GM23338 (cell line): ENCODE measurements around the gene TPD52L2. TPM values are rescaled to one million over a fixed set of nuclear protein-coding genes. Genes with fewer than 3 reads are reported as not detected.

ENCODE experiments used
- ATAC-seq: fragments of 200-7000 bp; cut with Tn5 transposase; 3 replicates; pipeline ENCODE4 v1.9.1; 2020
- DNase-seq: peaks from one replicate; pipeline ENCODE4 v3.0.0-alpha.2; 2015; ENCODE audit warnings: low spot score
- H2AFZ ChIP-seq: fragments of 200-600 bp; sonication (generic); 2 replicates; pipeline ENCODE4 v1.8.0; 2016; ENCODE audit warnings: antibody characterized with exemption, mild to moderate bottlenecking, moderate library complexity
- H3F3A ChIP-seq: fragments of 200-600 bp; sonication (generic); replicated peaks from 2 replicates; pipeline ENCODE4 v1.8.0; 2017; ENCODE audit warnings: antibody characterized with exemption, mixed run types, low read depth
- H3K27ac ChIP-seq: fragments of 200-600 bp; sonication (generic); 2 replicates; pipeline ENCODE4 v1.6.1; 2016; ENCODE audit warnings: low read depth
- H3K27me3 ChIP-seq: fragments of 200-600 bp; sonication (generic); 2 replicates; pipeline ENCODE4 v1.8.0; 2016; ENCODE audit warnings: mild to moderate bottlenecking, mixed run types, moderate library complexity; ENCODE audit not compliant: insufficient read depth
- H3K36me3 ChIP-seq: fragments of 200-600 bp; sonication (generic); 2 replicates; pipeline ENCODE4 v1.8.0; 2016; ENCODE audit warnings: mild to moderate bottlenecking; ENCODE audit not compliant: insufficient read depth
- H3K4me1 ChIP-seq: fragments of 200-600 bp; sonication (generic); 2 replicates; pipeline ENCODE4 v1.8.0; 2016; ENCODE audit warnings: mild to moderate bottlenecking, moderate library complexity; ENCODE audit not compliant: insufficient read depth
- H3K4me2 ChIP-seq: fragments of 200-600 bp; sonication (generic); 2 replicates; pipeline ENCODE4 v1.7.1; 2017; ENCODE audit warnings: mixed run types
- H3K4me3 ChIP-seq: fragments of 200-600 bp; sonication (generic); 2 replicates; pipeline ENCODE4 v1.6.1; 2016; ENCODE audit warnings: mixed run types
- H3K79me2 ChIP-seq: fragments of 200-600 bp; sonication (generic); replicated peaks from 2 replicates; pipeline ENCODE4 v1.8.0; 2017; ENCODE audit warnings: mild to moderate bottlenecking; ENCODE audit not compliant: insufficient read depth
- H3K9me2 ChIP-seq: fragments of 200-600 bp; sonication (generic); 2 replicates; pipeline ENCODE4 v1.8.0; 2017; ENCODE audit not compliant: insufficient read depth
- H4K20me1 ChIP-seq: fragments of 200-600 bp; sonication (generic); replicated peaks from 2 replicates; pipeline ENCODE4 v1.8.0; 2017; ENCODE audit warnings: mild to moderate bottlenecking; ENCODE audit not compliant: insufficient read depth
- H3K27ac Mint-ChIP-seq: 2 replicates; pipeline ENCODE4 v1.8.0; 2020; ENCODE audit warnings: inconsistent platforms, mild to moderate bottlenecking, moderate library complexity, mixed read lengths
- H3K27me3 Mint-ChIP-seq: 3 replicates; pipeline ENCODE4 v1.8.0; 2022; ENCODE audit warnings: low read depth, mild to moderate bottlenecking, moderate library complexity, mixed read lengths, inconsistent platforms; ENCODE audit not compliant: insufficient read depth, poor library complexity
- H3K36me3 Mint-ChIP-seq: 3 replicates; pipeline ENCODE4 v1.8.0; 2021; ENCODE audit warnings: low read depth, mild to moderate bottlenecking, inconsistent platforms, moderate library complexity, mixed read lengths
- H3K4me1 Mint-ChIP-seq: 3 replicates; pipeline ENCODE4 v1.8.0; 2020; ENCODE audit warnings: mild to moderate bottlenecking, inconsistent platforms, mixed read lengths
- H3K4me3 Mint-ChIP-seq: 3 replicates; pipeline ENCODE4 v1.8.0; 2021; ENCODE audit warnings: moderate library complexity, mild to moderate bottlenecking, inconsistent platforms, mixed read lengths
- H3K9me3 Mint-ChIP-seq: 3 replicates; pipeline ENCODE4 v1.8.0; 2020; ENCODE audit warnings: moderate library complexity, mild to moderate bottlenecking, inconsistent platforms, mixed read lengths
- CREB1 ChIP-seq: fragments of 250-450 bp; sonication (Bioruptor Pico); IDR thresholded peaks from 2 replicates; pipeline ENCODE4 v1.5.0; 2020; ENCODE audit warnings: low read depth, mild to moderate bottlenecking, moderate library complexity
- EZH2 ChIP-seq: fragments of 200-600 bp; sonication (generic); IDR thresholded peaks from one replicate; pipeline ENCODE4 v1.8.0; 2017; ENCODE audit warnings: antibody characterized with exemption, mild to moderate bottlenecking, low read depth; ENCODE audit not compliant: unreplicated experiment
- EZH2phosphoT487 ChIP-seq: fragments of 200-600 bp; sonication (generic); IDR thresholded peaks from one replicate; pipeline ENCODE4 v1.8.1; 2018; ENCODE audit warnings: antibody characterized with exemption; ENCODE audit not compliant: unreplicated experiment
- JUNB ChIP-seq: IDR thresholded peaks from one replicate; pipeline ENCODE4 v1.6.1; 2016; ENCODE audit warnings: antibody characterized with exemption; ENCODE audit not compliant: unreplicated experiment
- NANOG ChIP-seq: IDR thresholded peaks from 2 replicates; pipeline ENCODE4 v1.6.1; 2016; ENCODE audit warnings: antibody characterized with exemption, borderline replicate concordance
- POLR2AphosphoS5 ChIP-seq: IDR thresholded peaks from 2 replicates; pipeline ENCODE4 v1.6.1; 2016; ENCODE audit warnings: antibody characterized with exemption, low read depth
- STAT1 ChIP-seq: IDR thresholded peaks from one replicate; pipeline ENCODE4 v1.6.1; 2016; ENCODE audit warnings: antibody characterized with exemption; ENCODE audit not compliant: unreplicated experiment
- ZNF114 ChIP-seq: fragments of 250-450 bp; sonication (Bioruptor Pico); IDR thresholded peaks from 2 replicates; pipeline ENCODE4 v1.5.0; 2020; ENCODE audit warnings: mild to moderate bottlenecking, moderate library complexity
- ZNF331 ChIP-seq: fragments of 250-450 bp; sonication (Bioruptor Pico); IDR thresholded peaks from 2 replicates; pipeline ENCODE4 v1.5.0; 2020; ENCODE audit warnings: low read depth, mild to moderate bottlenecking, moderate library complexity
- polyA plus RNA-seq: library from polyadenylated mRNA; unstranded; fragments of >200 nt; fragmentation: Nextera tagmentation; extraction: Ambion mirVana; gene quantifications from 2 replicates; pipeline ENCODE4 v1.2.1, GENCODE V29; 2016
- total RNA-seq: library from RNA; depleted of rRNA; stranded (reverse); fragments of >200 nt; shearing (Covaris generic); gene quantifications from 2 replicates; pipeline ENCODE4 v1.2.3, GENCODE V29; 2014
- TF ChIP-seq, protein P1 (sequence below): IDR thresholded peaks from one replicate; pipeline ENCODE4 v1.6.1; 2018; ENCODE audit warnings: antibody characterized with exemption; ENCODE audit not compliant: unreplicated experiment
- TF ChIP-seq, protein P2 (sequence below): fragments of 250-450 bp; sonication (Bioruptor Pico); IDR thresholded peaks from 2 replicates; pipeline ENCODE4 v1.5.0; 2020; ENCODE audit warnings: mild to moderate bottlenecking, moderate library complexity
- TF ChIP-seq, protein P3 (sequence below): IDR thresholded peaks from 2 replicates; pipeline ENCODE4 v1.6.1; 2016; ENCODE audit warnings: antibody characterized with exemption
- TF ChIP-seq, protein P4 (sequence below), 2 experiments: fragments of 200-600 bp in 1 of 2; sonication (generic) in 1 of 2; conservative IDR thresholded peaks; 2 replicates each; pipeline versions ENCODE4 v1.5.1 to v1.6.1; 2016 to 2017; ENCODE audit warnings: antibody characterized with exemption in 2 of 2, low read depth in 2 of 2, mild to moderate bottlenecking in 2 of 2, moderate library complexity in 1 of 2

Gene TPD52L2
- total and polyA plus RNA-seq, 2 experiments from 2014 or later: 40.2 to 103 TPM

DNA sequence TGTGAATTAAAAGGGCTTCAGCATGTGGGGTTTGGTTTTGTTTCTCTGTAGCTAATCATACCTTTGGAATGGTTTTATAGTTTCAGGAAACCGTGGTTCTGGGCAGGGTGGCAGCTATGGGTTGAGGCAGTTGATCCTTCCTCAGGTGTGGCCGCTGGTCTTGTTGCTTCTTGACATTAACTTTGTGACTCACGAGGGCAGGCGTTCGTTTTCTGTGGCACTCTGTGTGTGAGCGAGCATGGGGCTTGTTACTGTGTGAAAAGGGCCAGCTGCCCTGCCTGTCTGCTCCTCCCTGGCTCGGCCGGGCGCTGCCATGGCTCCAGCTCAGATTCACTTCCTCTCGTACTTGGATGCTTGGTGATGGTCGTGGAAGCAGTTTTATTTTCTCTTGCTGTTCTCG lies 46.1 kb downstream of the TPD52L2 start:
- DNase-seq (no peak), ATAC-seq (no peak)
- H3K27me3 ChIP-seq: no peaks in the 10 kb centered on the region
- Mint-ChIP-seq H3K27ac (no peak overlapping the region), H3K4me3 (no peak overlapping the region; the same call in 2 of the 3 replicates), H3K9me3 (peaks cover 3% of the 10 kb centered on the region; the same call in 2 of the 3 replicates), H3K27me3 (peaks cover 7% of the 10 kb centered on the region), H3K36me3 (peaks cover 12% of the 10 kb centered on the region; the same call in 2 of the 3 replicates), H3K4me1 (peaks cover 16% of the 10 kb centered on the region)
- no peaks in the 10 kb centered on the region for H3K9me2 ChIP-seq
- no peak for TF ChIP-seq JUNB
- TF ChIP-seq, protein P1, sequence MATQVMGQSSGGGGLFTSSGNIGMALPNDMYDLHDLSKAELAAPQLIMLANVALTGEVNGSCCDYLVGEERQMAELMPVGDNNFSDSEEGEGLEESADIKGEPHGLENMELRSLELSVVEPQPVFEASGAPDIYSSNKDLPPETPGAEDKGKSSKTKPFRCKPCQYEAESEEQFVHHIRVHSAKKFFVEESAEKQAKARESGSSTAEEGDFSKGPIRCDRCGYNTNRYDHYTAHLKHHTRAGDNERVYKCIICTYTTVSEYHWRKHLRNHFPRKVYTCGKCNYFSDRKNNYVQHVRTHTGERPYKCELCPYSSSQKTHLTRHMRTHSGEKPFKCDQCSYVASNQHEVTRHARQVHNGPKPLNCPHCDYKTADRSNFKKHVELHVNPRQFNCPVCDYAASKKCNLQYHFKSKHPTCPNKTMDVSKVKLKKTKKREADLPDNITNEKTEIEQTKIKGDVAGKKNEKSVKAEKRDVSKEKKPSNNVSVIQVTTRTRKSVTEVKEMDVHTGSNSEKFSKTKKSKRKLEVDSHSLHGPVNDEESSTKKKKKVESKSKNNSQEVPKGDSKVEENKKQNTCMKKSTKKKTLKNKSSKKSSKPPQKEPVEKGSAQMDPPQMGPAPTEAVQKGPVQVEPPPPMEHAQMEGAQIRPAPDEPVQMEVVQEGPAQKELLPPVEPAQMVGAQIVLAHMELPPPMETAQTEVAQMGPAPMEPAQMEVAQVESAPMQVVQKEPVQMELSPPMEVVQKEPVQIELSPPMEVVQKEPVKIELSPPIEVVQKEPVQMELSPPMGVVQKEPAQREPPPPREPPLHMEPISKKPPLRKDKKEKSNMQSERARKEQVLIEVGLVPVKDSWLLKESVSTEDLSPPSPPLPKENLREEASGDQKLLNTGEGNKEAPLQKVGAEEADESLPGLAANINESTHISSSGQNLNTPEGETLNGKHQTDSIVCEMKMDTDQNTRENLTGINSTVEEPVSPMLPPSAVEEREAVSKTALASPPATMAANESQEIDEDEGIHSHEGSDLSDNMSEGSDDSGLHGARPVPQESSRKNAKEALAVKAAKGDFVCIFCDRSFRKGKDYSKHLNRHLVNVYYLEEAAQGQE: no peak
- no peak for TF ChIP-seq EZH2phosphoT487
- TF ChIP-seq EZH2: no peak
- no peak for TF ChIP-seq NANOG
- no peak for TF ChIP-seq STAT1
- TF ChIP-seq, protein P2, sequence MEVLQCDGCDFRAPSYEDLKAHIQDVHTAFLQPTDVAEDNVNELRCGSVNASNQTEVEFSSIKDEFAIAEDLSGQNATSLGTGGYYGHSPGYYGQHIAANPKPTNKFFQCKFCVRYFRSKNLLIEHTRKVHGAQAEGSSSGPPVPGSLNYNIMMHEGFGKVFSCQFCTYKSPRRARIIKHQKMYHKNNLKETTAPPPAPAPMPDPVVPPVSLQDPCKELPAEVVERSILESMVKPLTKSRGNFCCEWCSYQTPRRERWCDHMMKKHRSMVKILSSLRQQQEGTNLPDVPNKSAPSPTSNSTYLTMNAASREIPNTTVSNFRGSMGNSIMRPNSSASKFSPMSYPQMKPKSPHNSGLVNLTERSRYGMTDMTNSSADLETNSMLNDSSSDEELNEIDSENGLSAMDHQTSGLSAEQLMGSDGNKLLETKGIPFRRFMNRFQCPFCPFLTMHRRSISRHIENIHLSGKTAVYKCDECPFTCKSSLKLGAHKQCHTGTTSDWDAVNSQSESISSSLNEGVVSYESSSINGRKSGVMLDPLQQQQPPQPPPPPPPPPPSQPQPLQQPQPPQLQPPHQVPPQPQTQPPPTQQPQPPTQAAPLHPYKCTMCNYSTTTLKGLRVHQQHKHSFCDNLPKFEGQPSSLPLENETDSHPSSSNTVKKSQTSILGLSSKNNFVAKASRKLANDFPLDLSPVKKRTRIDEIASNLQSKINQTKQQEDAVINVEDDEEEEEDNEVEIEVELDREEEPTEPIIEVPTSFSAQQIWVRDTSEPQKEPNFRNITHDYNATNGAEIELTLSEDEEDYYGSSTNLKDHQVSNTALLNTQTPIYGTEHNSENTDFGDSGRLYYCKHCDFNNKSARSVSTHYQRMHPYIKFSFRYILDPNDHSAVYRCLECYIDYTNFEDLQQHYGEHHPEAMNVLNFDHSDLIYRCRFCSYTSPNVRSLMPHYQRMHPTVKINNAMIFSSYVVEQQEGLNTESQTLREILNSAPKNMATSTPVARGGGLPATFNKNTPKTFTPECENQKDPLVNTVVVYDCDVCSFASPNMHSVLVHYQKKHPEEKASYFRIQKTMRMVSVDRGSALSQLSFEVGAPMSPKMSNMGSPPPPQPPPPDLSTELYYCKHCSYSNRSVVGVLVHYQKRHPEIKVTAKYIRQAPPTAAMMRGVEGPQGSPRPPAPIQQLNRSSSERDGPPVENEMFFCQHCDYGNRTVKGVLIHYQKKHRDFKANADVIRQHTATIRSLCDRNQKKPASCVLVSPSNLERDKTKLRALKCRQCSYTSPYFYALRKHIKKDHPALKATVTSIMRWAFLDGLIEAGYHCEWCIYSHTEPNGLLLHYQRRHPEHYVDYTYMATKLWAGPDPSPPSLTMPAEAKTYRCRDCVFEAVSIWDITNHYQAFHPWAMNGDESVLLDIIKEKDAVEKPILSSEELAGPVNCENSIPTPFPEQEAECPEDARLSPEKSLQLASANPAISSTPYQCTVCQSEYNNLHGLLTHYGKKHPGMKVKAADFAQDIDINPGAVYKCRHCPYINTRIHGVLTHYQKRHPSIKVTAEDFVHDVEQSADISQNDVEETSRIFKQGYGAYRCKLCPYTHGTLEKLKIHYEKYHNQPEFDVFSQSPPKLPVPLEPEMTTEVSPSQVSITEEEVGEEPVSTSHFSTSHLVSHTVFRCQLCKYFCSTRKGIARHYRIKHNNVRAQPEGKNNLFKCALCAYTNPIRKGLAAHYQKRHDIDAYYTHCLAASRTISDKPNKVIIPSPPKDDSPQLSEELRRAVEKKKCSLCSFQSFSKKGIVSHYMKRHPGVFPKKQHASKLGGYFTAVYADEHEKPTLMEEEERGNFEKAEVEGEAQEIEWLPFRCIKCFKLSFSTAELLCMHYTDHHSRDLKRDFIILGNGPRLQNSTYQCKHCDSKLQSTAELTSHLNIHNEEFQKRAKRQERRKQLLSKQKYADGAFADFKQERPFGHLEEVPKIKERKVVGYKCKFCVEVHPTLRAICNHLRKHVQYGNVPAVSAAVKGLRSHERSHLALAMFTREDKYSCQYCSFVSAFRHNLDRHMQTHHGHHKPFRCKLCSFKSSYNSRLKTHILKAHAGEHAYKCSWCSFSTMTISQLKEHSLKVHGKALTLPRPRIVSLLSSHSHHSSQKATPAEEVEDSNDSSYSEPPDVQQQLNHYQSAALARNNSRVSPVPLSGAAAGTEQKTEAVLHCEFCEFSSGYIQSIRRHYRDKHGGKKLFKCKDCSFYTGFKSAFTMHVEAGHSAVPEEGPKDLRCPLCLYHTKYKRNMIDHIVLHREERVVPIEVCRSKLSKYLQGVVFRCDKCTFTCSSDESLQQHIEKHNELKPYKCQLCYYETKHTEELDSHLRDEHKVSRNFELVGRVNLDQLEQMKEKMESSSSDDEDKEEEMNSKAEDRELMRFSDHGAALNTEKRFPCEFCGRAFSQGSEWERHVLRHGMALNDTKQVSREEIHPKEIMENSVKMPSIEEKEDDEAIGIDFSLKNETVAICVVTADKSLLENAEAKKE: no peak
- TF ChIP-seq, protein P3, sequence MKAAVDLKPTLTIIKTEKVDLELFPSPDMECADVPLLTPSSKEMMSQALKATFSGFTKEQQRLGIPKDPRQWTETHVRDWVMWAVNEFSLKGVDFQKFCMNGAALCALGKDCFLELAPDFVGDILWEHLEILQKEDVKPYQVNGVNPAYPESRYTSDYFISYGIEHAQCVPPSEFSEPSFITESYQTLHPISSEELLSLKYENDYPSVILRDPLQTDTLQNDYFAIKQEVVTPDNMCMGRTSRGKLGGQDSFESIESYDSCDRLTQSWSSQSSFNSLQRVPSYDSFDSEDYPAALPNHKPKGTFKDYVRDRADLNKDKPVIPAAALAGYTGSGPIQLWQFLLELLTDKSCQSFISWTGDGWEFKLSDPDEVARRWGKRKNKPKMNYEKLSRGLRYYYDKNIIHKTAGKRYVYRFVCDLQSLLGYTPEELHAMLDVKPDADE: no peak
- no peak for TF ChIP-seq POLR2AphosphoS5
- no peak for TF ChIP-seq ZNF331
- no peak for TF ChIP-seq ZNF114 (CRISPR knock-in tag)
- no peak for TF ChIP-seq CREB1 (CRISPR knock-in tag)
- TF ChIP-seq, protein P4, sequence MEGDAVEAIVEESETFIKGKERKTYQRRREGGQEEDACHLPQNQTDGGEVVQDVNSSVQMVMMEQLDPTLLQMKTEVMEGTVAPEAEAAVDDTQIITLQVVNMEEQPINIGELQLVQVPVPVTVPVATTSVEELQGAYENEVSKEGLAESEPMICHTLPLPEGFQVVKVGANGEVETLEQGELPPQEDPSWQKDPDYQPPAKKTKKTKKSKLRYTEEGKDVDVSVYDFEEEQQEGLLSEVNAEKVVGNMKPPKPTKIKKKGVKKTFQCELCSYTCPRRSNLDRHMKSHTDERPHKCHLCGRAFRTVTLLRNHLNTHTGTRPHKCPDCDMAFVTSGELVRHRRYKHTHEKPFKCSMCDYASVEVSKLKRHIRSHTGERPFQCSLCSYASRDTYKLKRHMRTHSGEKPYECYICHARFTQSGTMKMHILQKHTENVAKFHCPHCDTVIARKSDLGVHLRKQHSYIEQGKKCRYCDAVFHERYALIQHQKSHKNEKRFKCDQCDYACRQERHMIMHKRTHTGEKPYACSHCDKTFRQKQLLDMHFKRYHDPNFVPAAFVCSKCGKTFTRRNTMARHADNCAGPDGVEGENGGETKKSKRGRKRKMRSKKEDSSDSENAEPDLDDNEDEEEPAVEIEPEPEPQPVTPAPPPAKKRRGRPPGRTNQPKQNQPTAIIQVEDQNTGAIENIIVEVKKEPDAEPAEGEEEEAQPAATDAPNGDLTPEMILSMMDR (conservative IDR thresholded peaks at IDR 0.05; ENCODE audit: low read depth in 2 of 2): no peak
- no peak overlapping the region for H3K27ac ChIP-seq
- no peak overlapping the region for H3K4me3 ChIP-seq
- H3F3A ChIP-seq: peaks cover 6% of the 10 kb centered on the region; the same call in 1 of the 2 replicates
- no peaks in the 10 kb centered on the region for H3K36me3 ChIP-seq
- no peak overlapping the region for H3K4me2 ChIP-seq
- peaks cover 11% of the 10 kb centered on the region for H4K20me1 ChIP-seq
- H3K79me2 ChIP-seq: peaks cover 69% of the 10 kb centered on the region
- no peaks in the 10 kb centered on the region for H3K4me1 ChIP-seq
- no peak overlapping the region for H2AFZ ChIP-seq
